ENCODE data around the gene BMPR2. TPM values are rescaled to one million over a fixed set of nuclear protein-coding genes. Genes with fewer than 3 reads are reported as not detected.
"Not testable (repeated sequence)": the region's sequence is repeated elsewhere in the genome, so short reads cannot be mapped to it uniquely, and the experiment has no call there.

BMPR2 gene
- polyA plus RNA-seq (ENCODE audit: insufficient read length in 4 of 4), result 10 to 100 TPM; 52.8 to 69.1 (median 65.4) TPM

DNA sequence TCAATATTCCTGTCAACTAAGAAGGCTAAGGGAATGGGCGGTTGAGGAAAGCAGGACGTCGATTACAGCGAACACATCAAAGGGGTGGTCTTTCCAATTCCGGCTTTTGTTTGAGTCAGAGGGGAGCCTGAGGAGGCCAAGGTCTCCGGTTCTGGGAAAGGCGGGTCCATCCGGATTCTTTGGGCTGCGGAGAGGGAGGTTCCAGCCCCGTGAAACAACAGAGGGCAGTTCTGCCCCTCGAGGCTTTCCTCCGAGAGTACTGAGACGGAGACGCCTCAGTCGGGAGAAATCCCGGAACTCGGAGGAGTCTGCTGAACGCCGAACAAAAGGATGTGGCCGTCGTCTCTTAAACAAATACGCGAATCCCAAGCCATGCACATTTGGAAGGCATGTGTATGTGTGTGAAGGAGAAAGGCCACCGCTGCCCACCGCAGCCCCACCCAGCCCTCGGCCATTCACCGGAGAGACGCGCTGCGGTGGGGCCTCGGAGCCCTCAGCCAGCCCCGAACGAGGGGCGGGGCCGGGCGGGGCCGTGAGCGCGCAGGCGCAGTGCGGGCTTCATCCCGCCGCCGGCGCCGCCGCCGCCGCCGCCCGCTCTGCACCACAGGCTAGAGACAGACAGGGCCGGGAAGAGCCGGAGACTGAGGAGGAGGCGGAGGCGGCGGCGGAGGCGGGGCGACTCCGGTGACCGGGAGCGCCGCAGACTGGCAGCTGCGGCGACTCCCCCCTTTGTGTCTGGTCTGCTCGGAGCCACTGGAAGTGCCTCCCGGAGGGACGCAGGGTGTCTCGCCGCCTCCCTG lies at the start of gene BMPR2:
TSS of gene BMPR2 (plus strand) at position 719 of the 800 bp plus-strand sequence. CDS start 1,148 bp downstream, outside the sequence.
- DNase-seq (ENCODE audit: low read depth in 4 of 4, low spot score in 3 of 4), result peak; percentile 80 to 81 (median 81)

DNA sequence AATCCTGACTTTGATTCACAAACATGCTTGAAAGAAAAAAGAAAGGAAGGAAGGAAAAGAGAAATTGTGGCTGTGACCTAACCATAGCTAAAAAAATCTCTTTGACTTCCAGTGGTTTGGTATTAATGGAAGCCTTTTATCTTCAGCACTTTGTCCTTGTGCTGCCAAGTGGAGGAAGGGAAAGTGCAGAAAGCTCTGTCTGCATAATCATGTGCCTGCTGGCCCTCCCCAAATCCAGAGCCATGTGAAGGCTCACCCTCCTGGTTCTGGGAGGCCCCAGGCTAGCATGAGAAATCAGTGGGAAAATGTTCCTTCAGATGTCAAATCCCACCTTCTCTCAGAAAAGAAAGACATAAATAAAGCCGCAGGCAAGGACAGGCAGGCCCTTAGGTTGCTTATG lies 48.3 kb upstream of the BMPR2 start:
- DNase-seq (ENCODE audit: low read depth in 4 of 4, low spot score in 3 of 4), result no peak

DNA sequence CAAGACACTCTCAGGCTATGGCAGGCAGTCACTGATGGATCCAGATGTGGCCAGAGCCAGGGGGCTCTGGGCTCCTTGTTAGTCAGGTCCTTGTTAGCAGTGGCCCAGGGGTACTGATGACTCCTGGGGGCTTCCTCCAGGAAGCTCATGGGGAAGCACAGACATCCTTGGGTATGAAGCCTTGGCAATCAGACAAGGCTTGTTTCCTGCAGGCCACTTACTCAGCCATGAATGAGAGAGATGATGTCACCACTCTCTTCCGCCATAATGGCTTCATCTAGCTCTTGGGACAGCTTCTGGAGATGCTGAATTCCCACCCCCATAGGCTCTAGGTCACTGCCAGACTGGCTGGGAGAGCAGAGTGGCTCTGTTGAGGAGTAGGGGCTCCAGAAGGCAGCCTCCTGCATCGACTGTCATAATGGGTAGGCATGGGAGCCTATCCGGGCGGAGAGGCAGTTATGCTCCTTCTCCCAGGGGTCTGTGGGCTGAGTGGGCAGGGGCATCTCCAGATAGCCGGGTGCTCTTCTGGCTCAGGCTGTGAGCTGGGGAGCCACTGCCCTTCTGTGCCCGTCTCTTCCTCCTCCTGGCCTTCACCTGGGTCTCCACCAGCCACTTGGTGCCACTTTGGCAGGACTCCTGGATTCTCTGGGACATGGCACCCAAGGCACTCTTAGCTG lies 40.2 kb upstream of the BMPR2 start:
- no peak for DNase-seq (ENCODE audit: low read depth in 4 of 4, low spot score in 3 of 4)

DNA sequence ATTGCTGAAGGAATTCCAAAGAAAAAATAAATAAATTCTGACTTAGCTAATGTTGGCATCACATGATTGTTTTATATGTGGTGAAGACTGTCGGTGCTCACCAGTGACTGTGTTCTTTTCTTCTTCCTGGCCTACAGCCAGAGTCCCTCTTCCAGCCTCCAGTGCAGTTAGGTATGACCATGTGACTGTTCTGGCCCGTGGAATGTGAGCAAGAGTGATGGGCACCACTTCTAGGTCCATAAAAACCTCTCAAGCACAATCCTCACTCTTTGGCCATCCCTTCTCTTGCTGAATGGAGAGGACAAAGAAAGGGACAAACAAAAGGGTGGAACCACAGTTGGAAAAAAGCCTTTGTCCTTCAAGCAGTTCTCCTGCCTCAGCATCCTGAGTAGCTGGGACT lies 39.0 kb upstream of the BMPR2 start:
- DNase-seq (ENCODE audit: low read depth in 4 of 4, low spot score in 3 of 4), result no peak

DNA sequence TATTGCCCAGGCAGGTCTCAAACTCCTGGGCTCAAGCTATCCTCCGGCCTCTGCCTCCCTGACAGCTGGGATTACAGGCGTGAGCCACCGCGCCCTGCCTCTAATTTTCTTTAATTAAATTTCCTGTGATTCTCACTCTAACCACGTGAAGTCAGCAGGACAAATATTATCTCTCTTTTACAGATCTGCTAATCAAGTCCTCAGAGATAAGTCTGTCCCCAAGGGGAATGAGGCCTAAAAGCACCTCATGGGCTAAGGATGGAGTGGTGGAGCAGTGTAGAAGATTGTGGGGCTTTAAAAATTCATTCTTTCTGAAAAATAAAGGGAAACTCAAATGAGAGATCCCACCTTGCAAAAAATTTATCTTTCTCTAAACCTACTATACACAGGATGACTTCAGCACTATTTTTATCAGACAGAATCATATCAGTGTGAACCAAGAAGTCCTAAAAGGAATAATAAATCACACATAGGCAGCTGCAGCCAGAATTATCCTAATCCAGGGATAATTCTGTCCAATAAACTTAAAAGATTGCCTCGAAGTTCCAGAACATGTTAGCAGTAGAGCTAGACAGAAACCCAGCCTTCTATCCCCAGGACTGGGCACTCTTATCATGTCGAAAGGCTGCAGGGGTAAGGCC lies 38.3 kb upstream of the BMPR2 start:
- DNase-seq (ENCODE audit: low read depth in 4 of 4, low spot score in 3 of 4), result no peak

DNA sequence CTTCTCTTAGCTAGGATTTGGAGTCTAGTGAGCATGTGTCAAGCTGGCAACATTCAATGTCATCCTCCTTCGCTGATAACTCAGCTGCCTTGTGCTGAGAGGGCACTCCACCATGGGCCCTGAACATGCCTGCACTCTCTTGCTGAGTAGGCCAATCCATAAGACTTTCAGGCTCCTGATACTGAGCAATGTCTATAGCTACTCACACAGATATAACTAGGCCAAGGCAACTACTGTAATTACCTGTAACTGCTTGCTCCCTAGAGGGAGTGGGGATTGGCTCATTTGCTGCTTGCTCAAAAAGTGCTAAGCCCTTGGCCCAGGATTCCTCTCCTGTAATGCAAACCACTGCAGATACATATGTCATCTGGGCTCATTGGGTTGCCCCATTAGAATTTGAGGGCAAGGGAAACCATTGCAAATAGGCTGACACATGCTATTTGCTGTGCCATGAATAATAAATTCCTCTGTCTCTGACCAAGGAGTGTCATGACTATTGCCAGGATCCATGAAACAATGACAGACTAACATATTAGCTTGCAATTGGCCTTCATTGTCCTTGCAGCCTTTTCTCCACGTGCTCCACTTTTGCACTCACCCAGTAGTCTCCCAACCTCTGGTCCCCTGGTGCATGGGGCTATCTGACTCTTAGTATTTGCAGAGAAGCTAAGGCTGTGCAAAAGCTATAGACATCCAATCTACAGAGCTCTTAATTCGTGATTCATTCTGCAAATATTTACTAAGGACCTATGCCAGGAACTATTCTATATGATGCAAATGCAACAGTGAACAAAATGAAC lies 36.9 kb upstream of the BMPR2 start:
- DNase-seq (ENCODE audit: low read depth in 4 of 4, low spot score in 3 of 4), result no peak

DNA sequence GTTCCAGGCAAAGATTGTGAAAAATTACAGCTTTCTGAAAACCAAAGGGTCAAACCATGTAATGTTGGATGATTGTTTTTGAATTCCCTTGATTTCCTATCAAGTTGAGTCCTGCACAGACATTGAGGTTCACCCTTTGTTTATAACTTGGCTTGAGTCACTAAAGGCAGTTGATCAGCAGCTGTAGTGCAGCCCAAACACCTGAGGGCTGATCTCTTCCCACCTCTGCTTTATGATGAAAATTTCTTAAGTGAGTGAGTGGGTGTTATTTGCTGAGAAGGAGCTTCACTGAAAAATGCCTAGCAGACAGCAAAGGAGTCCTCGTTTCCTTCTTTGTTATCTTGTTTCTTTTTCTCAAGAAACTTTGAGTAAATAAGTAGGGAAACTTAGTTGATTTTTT lies 31.9 kb upstream of the BMPR2 start:
- no peak for DNase-seq (ENCODE audit: low read depth in 4 of 4, low spot score in 3 of 4)

DNA sequence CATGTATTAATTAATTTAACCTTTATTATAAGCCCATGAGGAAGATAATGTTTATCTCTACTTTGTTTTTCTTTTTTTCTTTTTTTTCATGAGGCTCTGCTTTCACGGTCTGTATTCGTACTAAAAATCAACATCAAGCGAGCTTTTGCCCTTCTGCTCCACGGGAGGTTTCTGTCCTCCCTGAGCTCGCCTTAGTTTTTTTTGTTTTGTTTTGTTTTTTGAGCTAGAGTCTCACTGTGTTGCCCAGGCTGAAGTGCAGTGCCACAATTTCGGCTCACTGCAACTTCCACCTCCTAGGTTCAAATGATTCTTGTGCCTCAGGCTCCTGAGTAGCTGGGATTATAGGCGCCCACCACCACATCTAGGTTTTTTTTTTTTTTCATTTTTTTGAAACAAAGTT lies 29.9 kb upstream of the BMPR2 start:
- DNase-seq (ENCODE audit: low read depth in 4 of 4, low spot score in 3 of 4), result no peak

DNA sequence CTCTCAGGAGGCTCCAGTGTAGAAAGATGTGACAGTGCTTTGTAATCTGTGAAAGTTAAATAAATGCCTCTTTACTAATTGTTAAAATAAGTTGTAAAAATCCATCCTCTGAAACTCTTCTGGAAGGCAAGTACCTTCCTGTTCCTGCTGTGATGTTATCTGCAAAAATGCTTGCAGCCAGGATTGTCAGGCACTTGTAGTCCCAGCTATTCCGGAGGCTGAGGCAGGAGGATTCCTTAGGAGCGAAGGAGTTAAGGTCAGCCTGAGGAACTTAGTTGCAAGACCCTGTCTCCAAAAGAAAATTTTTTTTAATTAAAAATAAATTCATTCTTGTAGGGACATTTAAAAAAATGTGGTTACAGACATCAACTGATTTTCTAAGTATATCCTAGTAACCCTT lies 22.7 kb upstream of the BMPR2 start:
- DNase-seq (ENCODE audit: low read depth in 4 of 4, low spot score in 3 of 4), result no peak

DNA sequence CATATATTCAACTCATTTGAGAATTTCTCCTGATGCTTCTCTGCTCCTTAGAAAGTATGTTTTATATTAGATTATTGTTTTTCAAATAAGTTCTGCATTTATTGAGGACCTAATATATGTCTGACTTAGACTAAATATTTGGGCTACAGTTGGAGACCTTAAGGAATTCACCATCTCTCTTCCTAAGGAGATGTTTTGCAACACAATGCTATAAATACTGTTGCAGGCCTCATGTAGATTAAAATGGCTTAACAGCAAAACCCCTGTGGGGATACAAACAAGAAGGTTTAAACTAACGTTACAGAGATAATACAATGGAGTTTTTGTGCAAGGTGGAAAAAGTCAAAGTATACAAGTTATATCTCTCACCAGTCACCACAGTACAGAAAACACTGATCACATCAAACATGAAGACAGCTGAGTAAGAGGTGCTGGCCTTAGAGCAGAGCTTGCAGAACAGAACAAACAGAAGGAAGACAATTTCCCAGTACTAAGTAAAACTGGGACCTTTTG lies 20.1 kb upstream of the BMPR2 start:
- no peak for DNase-seq (ENCODE audit: low read depth in 4 of 4, low spot score in 3 of 4)

DNA sequence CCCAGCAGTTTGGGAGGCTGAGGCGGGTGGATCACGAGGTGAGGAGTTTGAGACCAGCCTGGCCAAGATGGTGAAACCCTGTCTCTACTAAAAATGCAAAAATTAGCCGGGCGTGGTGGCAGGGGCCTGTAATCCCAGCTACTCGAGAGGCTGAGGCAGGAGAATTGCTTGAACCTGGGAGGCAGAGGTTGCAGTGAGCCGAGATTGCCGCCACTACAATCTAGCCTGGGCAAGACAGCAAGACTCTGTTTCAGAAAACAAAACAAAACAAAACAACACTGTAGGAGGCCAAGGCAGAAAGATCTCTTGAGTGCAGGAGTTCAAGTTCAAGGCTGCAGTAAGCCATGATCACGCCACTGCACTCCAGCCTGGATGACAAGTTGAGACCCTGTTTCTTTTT lies 17.2 kb upstream of the BMPR2 start:
- not testable (repeated sequence) for DNase-seq (ENCODE audit: low read depth in 4 of 4, low spot score in 3 of 4)

DNA sequence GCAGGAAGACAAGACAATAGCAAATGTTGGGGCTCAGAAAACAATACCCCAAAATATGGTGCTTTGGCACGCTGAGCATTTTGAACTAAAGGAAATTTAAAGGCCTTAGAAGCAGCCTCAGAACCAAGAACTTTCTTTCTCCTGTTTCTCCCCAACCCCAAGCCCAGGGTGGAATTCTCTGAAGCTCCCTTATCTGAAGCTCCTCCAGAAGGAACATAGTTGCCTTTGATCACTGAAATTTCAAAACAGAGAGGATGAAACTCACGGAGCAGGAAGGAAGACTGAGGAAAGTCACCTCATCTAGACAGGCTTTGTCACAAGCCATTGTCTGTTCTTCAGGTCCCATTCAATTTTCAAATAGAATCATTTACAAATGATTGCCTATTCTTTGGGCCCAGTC lies 15.5 kb upstream of the BMPR2 start:
- no peak for DNase-seq (ENCODE audit: low read depth in 4 of 4, low spot score in 3 of 4)

DNA sequence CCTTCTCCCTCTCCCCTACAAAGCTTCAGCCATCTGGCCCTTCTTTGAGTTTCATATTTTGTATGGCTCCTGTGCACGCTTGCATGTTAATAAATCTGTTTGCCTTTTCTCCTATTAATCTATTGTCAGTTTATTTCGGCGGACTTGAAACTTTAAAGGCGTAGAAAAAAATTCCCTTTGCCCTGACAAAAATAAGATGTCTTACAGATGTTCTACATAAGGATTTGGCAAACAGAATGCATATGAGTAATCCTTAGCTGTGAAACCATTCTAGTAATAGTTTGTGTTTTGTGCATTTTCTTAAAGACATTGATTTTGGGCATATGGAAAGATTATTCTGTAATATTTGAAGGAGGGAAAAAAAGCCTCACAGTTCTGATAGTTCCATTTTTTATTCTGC lies 15.0 kb upstream of the BMPR2 start:
- DNase-seq (ENCODE audit: low read depth in 4 of 4, low spot score in 3 of 4), result no peak

DNA sequence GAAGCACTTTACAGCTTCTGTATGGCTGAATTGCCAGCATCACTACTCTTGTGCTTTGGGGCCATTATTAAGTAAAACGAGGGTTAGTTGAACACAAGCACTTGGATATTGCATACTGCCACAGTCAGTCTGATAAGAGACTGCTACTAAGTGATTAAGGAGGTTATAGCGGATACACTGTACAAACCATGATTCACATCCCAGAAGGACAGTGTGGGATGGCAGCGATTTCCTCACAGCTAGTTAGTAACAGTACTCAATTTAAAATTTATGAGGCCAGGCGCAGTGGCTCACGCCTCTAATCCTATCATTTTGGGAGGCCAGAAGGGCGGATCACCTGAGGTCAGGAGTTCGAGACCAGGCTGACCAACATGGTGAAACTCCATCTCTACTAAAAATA lies 2.6 kb upstream of the BMPR2 start:
- no peak for DNase-seq (ENCODE audit: low read depth in 4 of 4, low spot score in 3 of 4)

DNA sequence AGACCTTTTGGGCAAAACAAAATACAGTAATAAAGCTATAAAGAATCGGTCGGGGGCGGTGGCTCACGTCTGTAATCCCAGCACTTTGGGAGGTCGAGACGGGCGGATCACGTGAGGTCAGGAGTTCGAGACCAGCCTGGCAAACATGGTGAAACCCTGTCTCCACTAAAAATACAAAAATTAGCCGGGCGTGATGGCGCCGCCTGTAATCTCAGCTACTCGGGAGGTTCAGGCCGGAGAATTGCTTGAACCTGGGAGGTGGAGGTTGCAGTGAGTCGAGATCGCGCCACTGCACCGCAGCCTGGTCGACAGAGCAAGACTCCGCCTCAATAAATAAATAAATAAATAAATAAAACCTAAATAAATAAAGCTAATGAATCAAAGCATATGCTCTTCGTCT lies 1.7 kb upstream of the BMPR2 start:
- not testable (repeated sequence) for DNase-seq (ENCODE audit: low read depth in 4 of 4, low spot score in 3 of 4)

DNA sequence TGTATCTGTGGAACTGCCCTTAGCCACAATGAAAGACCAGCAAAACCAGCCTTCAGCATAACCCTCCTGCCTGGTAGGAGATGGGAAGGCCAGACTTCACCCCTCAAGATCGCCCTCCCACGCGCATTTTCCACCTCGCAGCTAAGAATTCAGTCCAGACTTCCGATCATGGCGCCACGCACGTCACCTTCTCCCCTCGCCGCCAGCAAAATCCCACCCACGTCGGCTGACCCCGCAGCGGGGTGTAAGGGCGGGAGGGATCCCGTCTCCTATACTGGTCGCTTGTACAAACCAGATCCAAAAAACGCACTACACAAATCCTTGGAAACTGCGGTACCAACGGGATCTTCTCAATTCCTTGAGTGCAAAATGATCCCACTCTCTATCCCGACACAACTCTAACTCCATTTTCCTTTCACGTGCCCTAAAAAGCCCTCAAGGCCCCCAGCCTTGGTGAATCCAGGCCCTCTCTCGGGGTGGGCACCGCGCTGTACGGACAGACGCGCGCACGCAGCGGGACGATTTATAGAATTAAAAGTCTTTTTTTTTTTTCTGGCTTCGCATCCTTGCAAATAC lies 1.0 kb upstream of the BMPR2 start:
- DNase-seq (ENCODE audit: low read depth in 4 of 4, low spot score in 3 of 4), result peak in 1 of 4 donors; percentile 67

DNA sequence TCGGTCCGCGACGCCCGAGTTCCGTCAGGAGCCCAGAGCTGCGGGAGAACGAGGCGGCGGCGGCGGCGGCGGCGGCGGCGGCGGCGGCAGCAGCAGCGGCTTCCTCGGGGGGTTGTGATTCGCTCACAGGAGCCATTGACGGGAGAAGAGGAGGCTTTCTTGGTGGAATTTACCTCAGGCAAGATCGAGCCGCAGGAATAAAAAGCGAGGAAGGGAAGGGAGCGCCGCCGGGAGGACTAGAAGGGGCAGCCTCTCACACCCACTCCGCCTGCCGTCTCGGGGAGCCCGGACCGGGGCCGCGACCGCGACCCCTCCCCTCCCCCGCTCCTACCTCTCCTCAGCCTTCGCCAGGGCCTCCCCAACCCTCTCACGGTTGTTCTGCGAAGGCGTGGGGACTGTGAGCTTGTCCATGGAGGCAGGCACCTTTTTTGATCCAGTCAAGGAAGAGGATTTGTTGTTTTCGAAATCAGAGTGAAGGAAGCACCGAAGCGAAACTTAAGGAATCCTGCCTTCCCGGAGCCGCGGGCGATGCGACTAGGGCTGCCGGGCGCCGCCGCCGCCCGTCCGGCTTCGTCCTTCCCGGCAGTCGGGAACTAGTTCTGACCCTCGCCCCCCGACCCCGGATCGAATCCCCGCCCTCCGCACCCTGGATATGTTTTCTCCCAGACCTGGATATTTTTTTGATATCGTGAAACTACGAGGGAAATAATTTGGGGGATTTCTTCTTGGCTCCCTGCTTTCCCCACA lies 506 bp downstream of the BMPR2 start:
- peak in 1 of 4 donors; percentile 50 for DNase-seq (ENCODE audit: low read depth in 4 of 4, low spot score in 3 of 4)

DNA sequence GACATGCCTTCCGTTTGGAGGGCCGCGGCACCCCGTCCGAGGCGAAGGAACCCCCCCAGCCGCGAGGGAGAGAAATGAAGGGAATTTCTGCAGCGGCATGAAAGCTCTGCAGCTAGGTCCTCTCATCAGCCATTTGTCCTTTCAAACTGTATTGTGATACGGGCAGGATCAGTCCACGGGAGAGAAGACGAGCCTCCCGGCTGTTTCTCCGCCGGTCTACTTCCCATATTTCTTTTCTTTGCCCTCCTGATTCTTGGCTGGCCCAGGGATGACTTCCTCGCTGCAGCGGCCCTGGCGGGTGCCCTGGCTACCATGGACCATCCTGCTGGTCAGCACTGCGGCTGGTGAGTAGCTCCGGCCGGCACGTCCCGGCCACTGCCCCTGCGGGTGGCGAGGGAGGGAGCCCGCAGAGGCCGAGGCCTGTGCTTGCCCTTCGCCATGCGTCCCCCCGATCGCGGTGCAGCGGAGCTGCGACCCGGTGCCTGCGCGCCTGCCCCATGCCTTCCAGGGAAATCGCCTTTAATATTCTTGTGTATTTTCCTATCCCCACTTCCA lies 1.2 kb downstream of the BMPR2 start:
- DNase-seq (ENCODE audit: low read depth in 4 of 4, low spot score in 3 of 4), result no peak

DNA sequence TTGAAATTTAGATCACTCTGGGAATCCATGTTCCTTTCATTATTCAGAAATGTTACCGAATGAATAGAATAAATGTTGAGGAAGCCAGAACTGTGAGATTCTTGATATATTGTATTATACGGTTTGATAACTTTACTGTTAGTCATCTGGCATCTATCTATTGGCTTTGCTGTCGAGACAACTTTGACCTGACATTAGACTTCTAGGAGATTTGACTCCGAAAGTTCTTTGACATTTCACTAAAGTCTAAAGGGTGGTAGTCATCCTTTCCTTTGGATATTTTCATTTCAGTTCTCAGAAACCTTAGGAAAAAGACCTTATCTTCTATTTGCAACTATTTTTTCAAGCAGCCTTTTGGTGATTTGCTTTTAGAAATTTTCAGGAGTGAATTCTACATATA lies 1.9 kb downstream of the BMPR2 start:
- no peak for DNase-seq (ENCODE audit: low read depth in 4 of 4, low spot score in 3 of 4)

Measured in right renal pelvis (tissue), 4 donors.